Amniotic stem cell (primary cell): ENCODE results near the gene SLC50A1.

Experiments used
- DNase-seq: peaks from one replicate; lab custom pipeline; 2025; lab: John Stamatoyannopoulos, UW

The SLC50A1 gene, protein sequence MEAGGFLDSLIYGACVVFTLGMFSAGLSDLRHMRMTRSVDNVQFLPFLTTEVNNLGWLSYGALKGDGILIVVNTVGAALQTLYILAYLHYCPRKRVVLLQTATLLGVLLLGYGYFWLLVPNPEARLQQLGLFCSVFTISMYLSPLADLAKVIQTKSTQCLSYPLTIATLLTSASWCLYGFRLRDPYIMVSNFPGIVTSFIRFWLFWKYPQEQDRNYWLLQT

DNA sequence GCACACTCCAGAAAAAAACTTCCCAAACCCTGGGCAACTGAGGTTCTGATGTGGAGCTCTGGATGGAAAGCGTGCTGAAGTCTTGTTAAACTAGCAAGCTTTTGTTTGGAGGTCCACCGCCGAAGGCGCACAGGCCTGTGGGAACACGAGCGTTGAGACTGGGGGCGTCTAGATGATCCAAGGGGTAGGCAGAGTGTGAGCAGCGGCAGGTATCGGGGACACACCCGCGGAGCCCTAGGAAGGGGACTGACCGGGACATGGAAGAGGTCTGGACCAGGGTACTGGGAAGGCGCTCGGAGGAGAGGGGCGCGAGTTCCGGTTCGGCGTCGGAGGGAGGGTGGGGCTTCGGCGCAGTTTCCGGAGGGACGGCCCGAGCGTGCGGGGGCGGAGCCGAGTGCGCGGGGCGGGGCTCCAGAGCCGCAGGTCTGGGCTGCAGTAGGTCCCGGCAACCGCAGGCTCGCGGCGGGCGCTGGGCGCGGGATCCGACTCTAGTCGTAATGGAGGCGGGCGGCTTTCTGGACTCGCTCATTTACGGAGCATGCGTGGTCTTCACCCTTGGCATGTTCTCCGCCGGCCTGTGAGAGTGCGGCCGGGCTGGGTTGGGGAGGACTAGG, at the start of gene SLC50A1:
Gene SLC50A1 (plus strand): TSS at position 438 of the 614 bp plus-strand sequence. CDS start 60 bp downstream, at position 498.
- DNase-seq = peak; percentile 81

DNA sequence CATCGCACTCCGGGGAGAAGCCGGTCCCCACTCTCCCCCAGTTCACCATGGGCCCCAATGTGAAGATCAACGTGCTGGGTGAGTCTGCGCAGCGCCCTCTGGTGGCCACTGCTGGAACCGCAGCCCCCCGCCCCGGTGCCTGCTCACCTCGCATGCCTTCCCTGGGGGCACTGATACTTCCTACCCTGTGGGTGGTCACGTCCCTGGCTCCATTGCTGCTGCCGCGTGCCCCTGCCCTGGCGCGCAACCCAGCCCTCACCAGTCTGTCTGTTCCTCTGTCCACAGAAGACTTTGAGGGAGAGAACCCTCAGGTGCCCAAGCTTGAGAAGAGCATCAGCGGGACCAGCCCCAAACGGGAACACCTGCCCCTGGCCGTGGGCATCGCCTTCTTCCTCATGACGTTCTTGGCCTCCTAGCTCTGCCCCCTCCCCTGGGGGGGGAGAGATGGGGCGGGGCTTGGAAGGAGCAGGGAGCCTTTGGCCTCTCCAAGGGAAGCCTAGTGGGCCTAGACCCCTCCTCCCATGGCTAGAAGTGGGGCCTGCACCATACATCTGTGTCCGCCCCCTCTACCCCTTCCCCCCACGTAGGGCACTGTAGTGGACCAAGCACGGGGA, 49.4 kb upstream of the SLC50A1 start:
- no peak for DNase-seq

DNA sequence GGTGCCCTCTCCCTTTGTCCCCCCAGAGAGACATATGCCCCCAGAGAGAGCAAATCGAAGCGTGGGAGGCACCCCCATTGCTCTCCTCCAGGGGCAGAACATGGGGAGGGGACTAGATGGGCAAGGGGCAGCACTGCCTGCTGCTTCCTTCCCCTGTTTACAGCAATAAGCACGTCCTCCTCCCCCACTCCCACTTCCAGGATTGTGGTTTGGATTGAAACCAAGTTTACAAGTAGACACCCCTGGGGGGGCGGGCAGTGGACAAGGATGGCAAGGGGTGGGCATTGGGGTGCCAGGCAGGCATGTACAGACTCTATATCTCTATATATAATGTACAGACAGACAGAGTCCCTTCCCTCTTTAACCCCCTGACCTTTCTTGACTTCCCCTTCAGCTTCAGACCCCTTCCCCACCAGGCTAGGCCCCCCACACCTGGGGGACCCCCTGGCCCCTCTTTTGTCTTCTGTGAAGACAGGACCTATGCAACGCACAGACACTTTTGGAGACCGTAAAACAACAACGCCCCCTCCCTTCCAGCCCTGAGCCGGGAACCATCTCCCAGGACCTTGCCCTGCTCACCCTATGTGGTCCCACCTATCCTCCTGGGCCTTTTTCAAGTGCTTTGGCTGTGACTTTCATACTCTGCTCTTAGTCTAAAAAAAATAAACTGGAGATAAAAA, 48.7 kb upstream of the SLC50A1 start:
- no peak for DNase-seq

DNA sequence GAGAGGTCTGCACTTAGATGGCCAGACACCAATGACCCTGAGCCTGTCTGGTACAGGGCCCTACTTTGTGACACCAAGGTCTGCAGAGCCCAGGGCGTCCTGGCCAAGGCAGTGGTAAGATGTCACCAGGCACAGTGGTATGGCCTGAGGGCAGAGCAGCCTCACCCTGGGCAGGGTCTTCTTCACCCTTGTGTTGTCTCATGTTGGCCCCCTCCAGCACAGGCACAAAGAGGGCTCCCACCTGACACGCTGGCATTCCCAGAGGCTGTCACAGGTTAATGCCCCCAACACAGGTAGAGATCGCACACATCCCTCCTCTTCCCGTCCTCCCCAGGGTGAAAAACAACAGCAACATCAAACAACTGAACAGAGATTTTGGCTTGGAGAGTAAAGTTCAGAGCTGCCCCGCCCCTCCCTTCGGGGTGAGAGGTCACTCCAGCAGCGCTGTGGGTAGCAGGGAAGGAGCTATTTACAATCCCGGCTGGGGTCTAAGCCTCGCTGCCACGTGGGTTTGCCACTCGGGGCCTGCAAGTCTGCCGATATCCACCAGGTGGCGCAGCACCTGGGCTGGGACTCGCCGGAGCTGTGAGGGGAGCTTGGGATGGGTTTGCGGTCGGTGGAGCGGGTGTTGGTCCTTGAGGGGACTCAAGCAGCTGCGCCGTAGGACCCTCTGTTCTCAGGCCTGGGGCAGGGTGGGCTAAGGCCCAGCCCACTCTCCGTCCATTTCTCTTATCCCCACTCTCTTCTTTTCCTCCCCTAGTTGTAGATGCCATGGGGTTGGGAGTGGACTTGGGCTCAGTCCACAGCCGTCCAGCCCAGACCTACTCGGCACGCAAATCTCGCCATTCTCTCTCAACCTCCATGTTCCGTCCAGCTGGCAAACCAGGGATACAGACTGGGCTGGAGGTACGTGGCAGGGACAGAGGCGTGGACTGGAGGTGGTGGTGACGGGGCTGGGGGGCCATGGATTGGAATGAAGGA, 44.3 kb upstream of the SLC50A1 start:
- peak; percentile 38 for DNase-seq

DNA sequence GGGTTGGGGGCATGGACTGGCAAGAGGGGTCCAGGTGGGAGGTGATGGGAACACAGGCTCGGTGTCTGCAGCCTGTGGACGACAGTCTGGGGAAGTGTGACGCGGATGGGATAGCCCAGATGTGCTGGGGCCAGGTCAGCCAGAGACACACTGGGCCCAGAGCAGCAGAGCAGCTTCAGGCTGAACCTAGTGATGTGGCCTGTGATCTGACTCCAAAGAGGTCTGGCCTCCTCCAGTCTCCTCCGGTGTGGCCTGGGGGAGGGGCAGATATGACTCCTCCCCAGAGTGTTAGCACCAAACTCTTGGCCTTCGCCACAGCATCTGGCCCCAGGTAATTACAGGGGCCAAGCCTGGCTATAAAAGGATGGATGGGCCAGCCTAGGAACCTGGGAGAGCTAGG, 43.5 kb upstream of the SLC50A1 start:
- DNase-seq = no peak

DNA sequence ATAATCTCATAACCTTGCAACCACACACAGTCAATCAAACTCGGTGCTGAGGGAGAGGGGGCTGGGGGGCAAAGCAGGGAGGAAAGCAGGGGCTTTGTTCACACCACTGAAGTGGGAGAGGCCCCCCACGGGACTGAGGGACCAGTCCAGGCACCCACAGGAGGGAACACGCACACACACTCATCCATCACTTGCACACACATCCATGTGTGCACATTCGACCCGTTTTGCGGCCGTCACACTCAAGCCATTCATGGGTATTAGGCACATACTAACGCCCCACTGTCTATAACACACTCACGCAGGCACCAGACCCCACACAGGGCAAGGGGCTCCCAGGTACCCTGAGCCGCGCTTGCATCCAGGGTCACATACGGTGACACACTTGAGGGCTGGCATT, 43.0 kb upstream of the SLC50A1 start:
- DNase-seq = no peak

DNA sequence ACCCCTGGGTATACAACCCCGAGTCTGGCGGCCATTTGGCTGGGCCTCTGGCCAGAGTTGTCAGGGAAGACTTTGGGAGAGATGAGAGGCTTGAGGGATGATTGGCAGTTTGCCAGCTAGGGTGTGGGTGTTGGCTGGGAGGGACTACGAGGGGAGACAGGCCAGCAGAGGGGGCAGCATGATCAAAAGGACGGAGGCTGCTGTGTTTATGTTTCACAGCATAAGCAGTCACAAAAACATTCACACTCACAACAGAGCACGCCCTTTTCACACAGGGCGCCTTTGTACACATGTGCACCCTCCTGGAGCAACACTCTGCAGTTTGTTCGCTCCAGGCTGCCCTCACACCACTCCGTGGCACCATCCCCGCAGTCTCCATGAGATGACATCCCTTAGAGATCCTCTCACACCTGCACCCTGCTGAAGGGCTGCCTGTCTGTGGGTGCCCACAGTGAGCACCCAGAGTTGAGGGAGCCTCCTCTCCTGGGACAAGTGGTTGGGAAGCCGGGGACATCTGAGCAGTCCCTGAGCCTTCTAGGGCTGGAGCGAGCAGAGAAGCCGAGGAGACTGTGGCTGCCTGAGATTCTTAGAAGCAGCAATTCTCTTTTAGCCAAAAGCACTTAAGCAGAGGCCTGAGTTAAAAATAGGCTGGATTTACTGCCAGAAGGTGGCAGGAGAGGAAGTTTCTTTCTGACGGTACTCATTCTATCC, 41.6 kb upstream of the SLC50A1 start:
- DNase-seq = peak; percentile 40

DNA sequence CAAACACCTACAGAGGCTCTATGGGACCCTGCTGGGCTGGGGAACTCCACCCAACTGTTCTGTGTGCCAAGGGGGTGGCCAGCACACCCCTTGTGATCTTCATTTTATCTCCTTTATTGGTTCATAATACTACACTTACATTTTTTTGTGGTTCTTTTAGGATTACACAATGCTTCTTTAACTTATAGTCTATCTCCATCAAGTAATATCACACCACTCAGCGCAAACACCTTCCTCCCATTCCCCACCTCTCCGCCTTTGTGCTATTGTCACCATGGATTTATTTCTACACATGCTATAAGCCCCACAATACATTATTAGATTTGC, 41.1 kb upstream of the SLC50A1 start:
- no peak for DNase-seq

DNA sequence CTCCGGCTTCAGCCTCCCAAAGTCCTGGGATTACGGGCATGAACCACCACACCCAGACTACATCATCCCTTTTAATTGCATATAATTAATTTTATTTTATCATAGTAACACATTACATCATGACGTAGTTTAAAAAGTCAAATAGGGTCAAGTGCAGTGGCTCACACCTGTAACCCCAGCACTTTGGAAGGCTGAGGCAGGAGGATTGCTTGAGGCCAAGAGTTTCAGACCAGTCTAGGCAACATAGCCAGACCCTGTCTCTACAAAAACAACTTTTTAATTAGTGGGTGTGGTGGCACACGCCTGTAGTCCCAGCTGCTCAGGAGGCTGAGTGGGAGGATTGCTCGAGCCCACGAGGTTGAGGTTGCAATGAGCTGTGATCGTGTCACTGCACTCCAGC, 36.3 kb upstream of the SLC50A1 start:
- DNase-seq = no peak

DNA sequence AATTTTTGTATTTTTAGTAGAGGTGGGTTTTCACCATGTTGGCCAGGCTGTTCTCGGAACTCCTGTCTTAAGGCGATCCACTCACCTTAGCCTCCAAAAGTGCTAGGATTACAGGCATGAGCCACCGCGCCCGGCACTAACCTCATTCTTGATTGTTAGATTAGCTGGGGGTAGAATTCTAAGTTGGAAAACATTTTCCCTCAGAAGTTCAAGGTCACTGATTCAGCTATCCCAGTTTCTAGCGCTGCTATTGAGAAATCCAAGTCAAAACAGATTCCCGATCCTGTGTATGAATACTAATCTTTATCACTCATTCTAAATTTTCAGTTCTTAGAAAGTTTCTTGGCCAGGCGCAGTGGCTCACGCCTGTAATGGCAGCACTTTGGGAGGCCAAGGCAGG, 32.3 kb upstream of the SLC50A1 start:
- no peak for DNase-seq

DNA sequence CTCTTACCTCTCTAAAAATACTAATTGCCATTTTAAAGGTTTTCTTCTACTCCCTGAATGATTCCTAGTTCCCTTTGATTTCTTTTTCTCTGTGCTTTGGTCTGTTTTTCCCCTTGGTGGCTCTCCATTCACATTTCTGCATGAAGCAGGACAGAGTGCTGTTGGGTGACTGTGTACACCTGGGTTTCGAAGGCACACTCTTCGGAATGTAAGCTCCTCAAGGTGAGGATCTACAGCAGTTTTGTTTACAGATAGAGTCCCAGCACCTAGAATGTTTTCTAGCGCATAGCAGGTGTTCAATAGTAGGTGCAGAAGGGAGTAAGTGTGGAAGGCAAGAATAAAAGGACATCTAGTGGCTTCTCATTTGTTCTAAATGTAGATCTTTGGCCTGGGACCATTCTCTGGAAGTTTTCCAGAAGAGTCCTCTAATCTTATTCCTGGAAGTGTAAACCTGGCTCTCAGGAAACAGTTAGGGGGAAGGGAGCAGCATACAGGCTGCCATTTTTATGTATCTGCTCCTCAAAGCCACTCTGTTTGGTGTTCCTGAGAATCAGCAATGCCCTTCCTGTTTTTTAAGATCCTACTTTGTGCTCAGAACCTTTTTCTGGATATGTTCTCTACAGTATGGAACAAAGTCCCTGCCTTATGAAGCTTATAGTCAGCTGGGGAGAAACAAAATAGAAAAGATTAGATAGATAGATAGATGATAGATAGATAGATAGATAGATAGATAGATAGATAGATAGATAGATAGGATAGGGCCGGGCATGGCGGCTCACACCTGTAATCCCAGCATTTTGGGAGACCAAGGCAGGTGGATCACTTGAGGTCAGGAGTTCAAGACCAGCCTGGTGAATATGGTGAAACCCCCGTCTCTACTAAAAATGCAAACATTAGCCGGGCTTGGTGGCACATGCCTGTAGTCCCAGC, 30.8 kb upstream of the SLC50A1 start:
- no peak for DNase-seq

DNA sequence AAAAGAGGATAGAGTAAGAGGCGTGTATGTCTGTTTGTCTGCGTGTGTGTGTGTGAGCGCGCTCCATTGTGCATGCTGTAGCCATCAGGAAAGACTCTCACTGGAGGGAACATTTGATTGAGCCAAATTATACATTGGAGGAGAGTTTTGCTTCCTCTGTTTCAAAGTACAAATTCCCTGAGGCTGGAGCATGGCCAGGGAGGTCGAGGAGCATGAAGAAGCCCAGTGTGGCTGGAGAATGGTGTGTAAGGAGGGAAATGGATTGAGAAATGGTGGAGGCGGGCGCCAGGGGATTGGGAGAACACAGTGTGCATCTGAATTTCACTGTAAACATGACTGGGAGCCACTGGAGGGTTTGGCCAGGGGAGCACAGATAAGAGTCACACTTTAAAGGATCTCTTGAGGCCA, 30.0 kb upstream of the SLC50A1 start:
- DNase-seq = no peak

DNA sequence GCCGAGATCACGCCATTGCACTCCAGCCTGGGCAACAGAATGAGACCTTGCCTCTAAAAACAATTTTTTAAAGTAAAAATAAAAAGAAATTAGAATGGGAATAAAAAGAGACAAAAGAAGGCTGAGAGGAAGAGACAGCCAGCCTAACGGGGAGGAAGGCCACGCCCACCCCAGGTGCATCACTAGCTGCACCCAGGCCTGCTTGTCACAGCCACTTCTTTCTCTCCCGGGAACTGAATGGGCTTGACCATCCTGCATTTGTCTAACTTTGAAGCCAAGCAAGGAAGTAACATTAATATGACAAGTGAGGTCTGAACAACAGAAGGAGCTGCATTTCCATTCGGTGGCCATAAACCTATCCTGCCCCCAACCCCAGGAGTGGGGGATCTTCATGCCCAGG, 28.8 kb upstream of the SLC50A1 start:
- no peak for DNase-seq

DNA sequence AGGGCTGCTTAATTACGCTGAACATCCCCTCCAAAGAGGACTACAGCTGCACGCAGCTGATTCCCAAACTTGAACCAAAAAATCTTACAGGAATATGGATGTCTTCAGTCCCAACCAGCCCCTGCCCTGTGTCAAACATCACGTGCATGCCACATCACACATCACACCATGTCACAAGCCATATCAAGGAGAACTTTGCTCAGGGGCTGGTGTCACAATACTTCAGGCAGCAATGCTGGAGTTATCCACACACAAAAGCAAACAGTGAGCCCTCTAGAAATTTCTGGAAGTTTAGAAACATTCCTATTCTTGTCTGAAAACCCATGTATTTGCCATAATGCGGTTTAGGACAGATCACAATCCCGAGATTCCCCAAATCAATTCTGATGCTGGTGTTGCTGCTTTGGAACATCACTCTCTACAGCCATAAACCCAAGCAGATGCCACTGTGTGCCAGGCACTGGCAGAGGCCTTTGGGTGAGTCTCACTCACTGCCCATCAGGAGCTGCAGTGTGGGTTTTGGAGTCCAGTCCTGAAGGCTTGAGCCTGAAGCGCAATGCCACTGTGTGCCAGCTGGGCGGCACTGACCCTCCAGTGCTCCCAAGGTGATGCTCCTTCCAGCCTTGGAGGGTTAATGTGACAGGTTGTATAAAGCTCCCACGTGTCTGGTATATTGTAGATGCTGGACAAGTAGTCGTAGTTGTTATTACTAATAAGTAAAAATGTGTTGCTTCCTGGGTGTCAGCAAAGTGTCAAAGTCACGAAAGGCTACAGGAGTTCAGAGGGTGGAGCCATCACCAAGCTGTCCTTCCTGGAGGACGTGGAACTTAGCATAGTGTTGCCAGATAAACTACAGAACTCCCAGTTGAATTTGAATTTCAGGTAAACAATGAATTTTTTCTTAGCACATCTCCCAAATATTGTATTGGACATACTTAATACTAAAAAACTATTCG, 28.1 kb upstream of the SLC50A1 start:
- DNase-seq = no peak

DNA sequence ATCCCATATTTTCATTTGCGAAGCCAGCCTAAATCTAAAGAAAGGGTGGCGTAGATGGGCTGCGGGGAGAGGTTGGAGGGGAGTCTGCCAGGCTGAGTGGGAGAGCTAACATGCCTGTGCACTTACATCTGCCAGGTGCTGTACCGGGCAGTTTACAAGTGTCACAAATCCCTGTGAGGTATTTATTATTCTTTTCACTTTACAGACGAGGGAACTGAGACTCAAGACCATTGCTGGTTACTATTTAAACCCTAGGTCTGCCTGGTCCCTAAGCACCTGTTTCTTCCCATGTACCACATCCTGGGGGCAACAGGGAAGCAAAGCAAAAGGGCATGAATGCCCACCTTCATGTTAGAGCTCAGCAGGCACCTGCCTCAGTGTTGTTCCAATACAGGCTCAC, 27.4 kb upstream of the SLC50A1 start:
- DNase-seq = no peak

DNA sequence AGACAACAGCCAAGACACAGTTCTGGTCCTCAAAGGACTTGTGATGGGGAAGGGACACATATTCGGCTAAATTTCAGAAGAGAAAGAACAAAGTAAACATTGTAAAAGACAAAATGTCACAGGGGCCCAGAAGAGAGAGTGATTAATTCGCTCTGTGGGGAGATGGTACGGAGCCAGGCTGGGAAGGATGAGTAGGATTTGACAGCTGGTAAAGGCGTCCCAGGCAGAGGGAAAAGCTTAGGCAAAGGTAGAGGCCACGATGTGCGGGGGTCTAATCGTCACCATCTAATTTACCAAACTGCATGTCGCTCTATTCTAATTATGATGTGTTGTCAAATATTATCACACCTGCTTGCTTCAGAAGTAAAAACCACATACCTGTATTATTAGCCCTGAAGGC, 25.3 kb upstream of the SLC50A1 start:
- no peak for DNase-seq

DNA sequence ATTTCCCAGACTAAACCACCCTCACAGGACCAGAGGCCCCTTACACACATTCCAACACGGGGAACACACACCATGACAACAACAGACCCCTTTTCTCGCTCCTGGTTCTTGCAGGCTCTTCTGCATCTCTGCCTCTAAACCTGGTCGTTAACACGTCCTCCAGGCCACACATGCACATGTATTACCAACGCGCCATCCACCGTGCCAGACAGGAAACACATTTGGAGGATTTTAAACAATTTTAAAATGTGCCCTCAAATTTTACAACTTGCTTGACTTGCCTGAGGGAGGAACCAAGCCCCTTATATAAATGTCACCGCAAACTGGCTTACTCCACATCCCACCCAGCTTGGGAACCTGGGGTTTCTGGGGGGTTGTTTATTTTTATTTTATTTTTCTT, 24.8 kb upstream of the SLC50A1 start:
- no peak for DNase-seq

DNA sequence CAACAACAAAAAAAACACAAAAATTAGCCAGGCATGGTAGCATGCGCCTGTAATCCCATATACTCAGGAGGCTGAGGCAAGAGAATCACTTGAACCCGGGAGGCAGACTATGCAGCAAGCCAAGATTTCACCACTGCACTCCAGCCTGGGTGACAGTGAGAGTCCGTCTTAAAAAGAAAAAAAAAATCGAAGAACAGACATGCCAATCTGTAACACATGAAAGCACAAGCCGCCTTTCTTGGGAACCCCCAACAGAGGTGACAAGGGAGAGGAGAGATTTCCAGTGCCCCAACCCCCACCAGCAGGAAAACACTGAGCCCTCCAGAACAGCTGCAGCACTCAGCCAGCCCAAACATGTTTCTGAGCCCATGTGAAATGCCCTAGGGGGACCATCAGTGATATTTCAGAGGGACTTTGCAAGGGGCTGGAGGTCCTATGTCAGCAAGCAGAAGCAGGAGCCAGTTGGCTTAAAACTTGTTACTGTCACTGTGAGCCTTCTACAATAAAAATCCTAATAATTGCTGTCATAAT, 22.1 kb upstream of the SLC50A1 start:
- no peak for DNase-seq
